Testis (tissue), 2 donors: Measurements from ENCODE around the gene IGFLR1.

Experiments used
- CTCF ChIP-seq, 3 experiments: fragments of 450-650 bp in 2 of 3; fragments of 200-600 bp in 1 of 3; sonication (generic) in 1 of 3; IDR thresholded peaks; one replicate each; pipeline ENCODE4 v1.5.1; 2016 to 2019; ENCODE audit warnings: antibody characterized with exemption in 3 of 3, mild to moderate bottlenecking in 2 of 3, moderate library complexity in 1 of 3
- POLR2A ChIP-seq: fragments of 450-650 bp; IDR thresholded peaks from one replicate; pipeline ENCODE4 v1.6.1; 2017; ENCODE audit warnings: antibody characterized with exemption, mild to moderate bottlenecking, moderate library complexity

GRCh38 chr19:35791814-35792279 lies 49.6 kb upstream of the IGFLR1 start:
- TF ChIP-seq CTCF (IDR thresholded peaks at IDR 0.05) (no peak), POLR2A (no peak)
